Liver (tissue), 9 donors: ENCODE data around the gene H2AZ2. TPM values are rescaled to one million over a fixed set of nuclear protein-coding genes. Genes with fewer than 3 reads are reported as not detected.

Experiments
- DNase-seq: peaks from one replicate; pipeline ENCODE4 v3.0.0-alpha.2; 2017; ENCODE audit warnings: low spot score
- H3K27ac ChIP-seq, 2 donors: one replicate each; pipeline ENCODE4 v1.7.0; 2013; ENCODE audit warnings: inconsistent platforms in 2 of 2, low read length in 2 of 2, control low read depth in 1 of 2, low read depth in 1 of 2, mild to moderate bottlenecking in 1 of 2
- H3K27me3 ChIP-seq, 4 donors: one replicate each; pipeline versions ENCODE4 v1.6.1 to v1.7.0; 2013; ENCODE audit warnings: low read length in 3 of 4, inconsistent platforms in 1 of 4, mild to moderate bottlenecking in 1 of 4, moderate library complexity in 1 of 4; ENCODE audit not compliant: control insufficient read depth in 4 of 4, insufficient read depth in 4 of 4
- H3K36me3 ChIP-seq, 4 donors: one replicate each; pipeline versions ENCODE4 v1.6.1 to v1.7.0; 2013; ENCODE audit warnings: low read length in 3 of 4, mild to moderate bottlenecking in 3 of 4, low read depth in 1 of 4, moderate library complexity in 1 of 4; ENCODE audit not compliant: control insufficient read depth in 4 of 4, insufficient read depth in 3 of 4
- H3K4me1 ChIP-seq, 4 donors: one replicate each; pipeline versions ENCODE4 v1.6.1 to v1.7.0; 2013; ENCODE audit warnings: low read length in 3 of 4, mild to moderate bottlenecking in 3 of 4, moderate library complexity in 1 of 4; ENCODE audit not compliant: control insufficient read depth in 4 of 4, insufficient read depth in 4 of 4
- H3K4me3 ChIP-seq, 3 donors: one replicate each; pipeline versions ENCODE4 v1.6.1 to v1.7.0; 2013; ENCODE audit warnings: low read length in 3 of 3, control low read depth in 1 of 3, low read depth in 1 of 3, mild to moderate bottlenecking in 1 of 3
- H3K9ac ChIP-seq, 2 donors: one replicate each; pipeline ENCODE4 v1.7.0; 2013; ENCODE audit warnings: low read length in 2 of 2, mild to moderate bottlenecking in 2 of 2, moderate library complexity in 2 of 2, control low read depth in 1 of 2, low read depth in 1 of 2
- H3K9me3 ChIP-seq, 4 donors: one replicate each; pipeline versions ENCODE4 v1.6.1 to v1.7.0; 2013; ENCODE audit warnings: low read length in 3 of 4; ENCODE audit not compliant: control insufficient read depth in 4 of 4
- EGR1 ChIP-seq, 2 donors: IDR thresholded peaks; 2 replicates each; pipeline ENCODE4 v1.6.1; 2016 to 2018; ENCODE audit warnings: antibody characterized with exemption in 2 of 2, low read depth in 2 of 2
- FOXA1 ChIP-seq: IDR thresholded peaks from 2 replicates; pipeline ENCODE4 v1.6.1; 2016; ENCODE audit warnings: antibody characterized with exemption
- FOXA2 ChIP-seq: IDR thresholded peaks from 2 replicates; pipeline ENCODE4 v1.6.1; 2016; ENCODE audit warnings: antibody characterized with exemption
- GABPA ChIP-seq, 2 donors: IDR thresholded peaks in 1 of 2; conservative IDR thresholded peaks in 1 of 2; 2 replicates each; pipeline ENCODE4 v1.6.1; 2016; ENCODE audit warnings: antibody characterized with exemption in 2 of 2, mild to moderate bottlenecking in 1 of 2, moderate library complexity in 1 of 2
- HNF4A ChIP-seq, 2 donors: conservative IDR thresholded peaks; 2 replicates each; pipeline ENCODE4 v1.6.1; 2016; ENCODE audit warnings: antibody characterized with exemption in 2 of 2, mild to moderate bottlenecking in 2 of 2
- HNF4G ChIP-seq: IDR thresholded peaks from 2 replicates; pipeline ENCODE4 v1.6.1; 2016; ENCODE audit warnings: antibody characterized with exemption
- JUND ChIP-seq, 2 donors: IDR thresholded peaks; 2 replicates each; pipeline ENCODE4 v1.6.1; 2016; ENCODE audit warnings: antibody characterized with exemption in 2 of 2
- NR2F2 ChIP-seq: IDR thresholded peaks from 2 replicates; pipeline ENCODE4 v1.6.1; 2016; ENCODE audit warnings: antibody characterized with exemption
- RAD21 ChIP-seq, 2 donors: IDR thresholded peaks; 2 replicates each; pipeline ENCODE4 v1.6.1; 2016; ENCODE audit warnings: antibody characterized with exemption in 2 of 2, mild to moderate bottlenecking in 2 of 2
- RXRA ChIP-seq, 2 donors: IDR thresholded peaks; 2 replicates each; pipeline ENCODE4 v1.6.1; 2017 to 2018; ENCODE audit warnings: antibody characterized with exemption in 2 of 2, mild to moderate bottlenecking in 1 of 2
- SP1 ChIP-seq: IDR thresholded peaks from 2 replicates; pipeline ENCODE4 v1.6.1; 2018; ENCODE audit warnings: antibody characterized with exemption, mild to moderate bottlenecking
- TAF1 ChIP-seq: conservative IDR thresholded peaks from 2 replicates; pipeline ENCODE4 v1.6.1; 2016; ENCODE audit warnings: antibody characterized with exemption, mild to moderate bottlenecking
- YY1 ChIP-seq: IDR thresholded peaks from 2 replicates; pipeline ENCODE4 v1.6.1; 2016; ENCODE audit warnings: antibody characterized with exemption, mild to moderate bottlenecking
- WGBS: extraction: QIAGEN DNeasy Blood & Tissue Kit; methylation state at CpG from one replicate; pipeline ENCODE4 v1.1.7; 2013; 5-methylcytosine and 5-hydroxymethylcytosine counted together
- polyA plus RNA-seq, 2 donors: library from polyadenylated mRNA; stranded (reverse) in 1 of 2; unstranded in 1 of 2; fragments of 200-250 nt in 1 of 2; fragments of >200 nt in 1 of 2; fragmentation: Nextera tagmentation in 1 of 2; extraction: Ambion mirVana in 1 of 2; gene quantifications; one replicate each; pipeline versions ENCODE4 v1.2.1 to v1.2.3, GENCODE V29; 2013 to 2015
- total RNA-seq, 2 donors: library from RNA; depleted of rRNA; stranded (reverse); fragments of >200 nt; gene quantifications; one replicate each; pipeline ENCODE4 v1.2.3, GENCODE V29; 2014
- TF ChIP-seq, protein P1 (sequence below): IDR thresholded peaks from 2 replicates; pipeline ENCODE4 v1.6.1; 2016; ENCODE audit warnings: antibody characterized with exemption
- TF ChIP-seq, protein P2 (sequence below): IDR thresholded peaks from 2 replicates; pipeline ENCODE4 v1.6.1; 2016; ENCODE audit warnings: antibody characterized with exemption
- TF ChIP-seq, protein P3 (sequence below): IDR thresholded peaks from 2 replicates; pipeline ENCODE4 v1.6.1; 2016; ENCODE audit warnings: antibody characterized with exemption
- TF ChIP-seq, protein P4 (sequence below): IDR thresholded peaks from 2 replicates; pipeline ENCODE4 v1.6.1; 2016; ENCODE audit warnings: antibody characterized with exemption, mild to moderate bottlenecking
- TF ChIP-seq, protein P5 (sequence below): fragments of 150-350 bp; IDR thresholded peaks from 2 replicates; pipeline ENCODE4 v1.5.1; 2017; ENCODE audit warnings: improper control_type of control experiment, low read depth, low read length; ENCODE audit not compliant: missing input control
- donor health status: healthy.
- donor health status: healthy.
- donor health status: healthy.
- donor health status: healthy.
- donor health status: healthy.

The H2AZ2 gene
- total and polyA plus RNA-seq, 4 donors: 51.3 to 182 (median 69.5) TPM

DNA sequence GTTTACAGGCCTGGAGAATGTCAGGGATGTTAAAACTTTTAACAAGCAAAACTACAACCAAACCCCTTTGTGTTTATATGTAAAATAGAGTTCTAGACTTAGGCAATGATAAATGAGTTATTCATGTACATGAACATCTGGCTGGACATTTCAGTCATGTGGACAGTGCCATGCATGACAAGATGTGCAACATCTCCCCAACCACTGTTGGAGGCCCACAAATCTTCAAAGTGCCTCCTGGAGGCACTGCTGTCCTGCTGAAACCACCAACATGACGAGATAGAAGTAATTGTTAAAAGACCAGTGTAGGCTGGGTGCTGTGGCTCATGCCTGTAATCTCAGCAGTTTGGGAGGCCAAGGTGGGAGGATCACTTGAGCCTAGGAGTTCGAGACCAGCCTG lies 33.0 kb downstream of the H2AZ2 start:
- no peaks in the 10 kb centered on the region for H3K36me3 ChIP-seq
- H3K27me3 ChIP-seq: no peaks in the 10 kb centered on the region
- TF ChIP-seq, protein P1, sequence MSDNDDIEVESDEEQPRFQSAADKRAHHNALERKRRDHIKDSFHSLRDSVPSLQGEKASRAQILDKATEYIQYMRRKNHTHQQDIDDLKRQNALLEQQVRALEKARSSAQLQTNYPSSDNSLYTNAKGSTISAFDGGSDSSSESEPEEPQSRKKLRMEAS: no peak
- TF ChIP-seq, protein P2, sequence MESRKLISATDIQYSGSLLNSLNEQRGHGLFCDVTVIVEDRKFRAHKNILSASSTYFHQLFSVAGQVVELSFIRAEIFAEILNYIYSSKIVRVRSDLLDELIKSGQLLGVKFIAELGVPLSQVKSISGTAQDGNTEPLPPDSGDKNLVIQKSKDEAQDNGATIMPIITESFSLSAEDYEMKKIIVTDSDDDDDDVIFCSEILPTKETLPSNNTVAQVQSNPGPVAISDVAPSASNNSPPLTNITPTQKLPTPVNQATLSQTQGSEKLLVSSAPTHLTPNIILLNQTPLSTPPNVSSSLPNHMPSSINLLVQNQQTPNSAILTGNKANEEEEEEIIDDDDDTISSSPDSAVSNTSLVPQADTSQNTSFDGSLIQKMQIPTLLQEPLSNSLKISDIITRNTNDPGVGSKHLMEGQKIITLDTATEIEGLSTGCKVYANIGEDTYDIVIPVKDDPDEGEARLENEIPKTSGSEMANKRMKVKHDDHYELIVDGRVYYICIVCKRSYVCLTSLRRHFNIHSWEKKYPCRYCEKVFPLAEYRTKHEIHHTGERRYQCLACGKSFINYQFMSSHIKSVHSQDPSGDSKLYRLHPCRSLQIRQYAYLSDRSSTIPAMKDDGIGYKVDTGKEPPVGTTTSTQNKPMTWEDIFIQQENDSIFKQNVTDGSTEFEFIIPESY: no peak
- TF ChIP-seq NR2F2: no peak
- no peak for TF ChIP-seq RXRA (IDR thresholded peaks at IDR 0.05)
- TF ChIP-seq FOXA1: no peak
- no peak for TF ChIP-seq SP1
- TF ChIP-seq, protein P3, sequence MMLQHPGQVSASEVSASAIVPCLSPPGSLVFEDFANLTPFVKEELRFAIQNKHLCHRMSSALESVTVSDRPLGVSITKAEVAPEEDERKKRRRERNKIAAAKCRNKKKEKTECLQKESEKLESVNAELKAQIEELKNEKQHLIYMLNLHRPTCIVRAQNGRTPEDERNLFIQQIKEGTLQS: no peak
- TF ChIP-seq, protein P4, sequence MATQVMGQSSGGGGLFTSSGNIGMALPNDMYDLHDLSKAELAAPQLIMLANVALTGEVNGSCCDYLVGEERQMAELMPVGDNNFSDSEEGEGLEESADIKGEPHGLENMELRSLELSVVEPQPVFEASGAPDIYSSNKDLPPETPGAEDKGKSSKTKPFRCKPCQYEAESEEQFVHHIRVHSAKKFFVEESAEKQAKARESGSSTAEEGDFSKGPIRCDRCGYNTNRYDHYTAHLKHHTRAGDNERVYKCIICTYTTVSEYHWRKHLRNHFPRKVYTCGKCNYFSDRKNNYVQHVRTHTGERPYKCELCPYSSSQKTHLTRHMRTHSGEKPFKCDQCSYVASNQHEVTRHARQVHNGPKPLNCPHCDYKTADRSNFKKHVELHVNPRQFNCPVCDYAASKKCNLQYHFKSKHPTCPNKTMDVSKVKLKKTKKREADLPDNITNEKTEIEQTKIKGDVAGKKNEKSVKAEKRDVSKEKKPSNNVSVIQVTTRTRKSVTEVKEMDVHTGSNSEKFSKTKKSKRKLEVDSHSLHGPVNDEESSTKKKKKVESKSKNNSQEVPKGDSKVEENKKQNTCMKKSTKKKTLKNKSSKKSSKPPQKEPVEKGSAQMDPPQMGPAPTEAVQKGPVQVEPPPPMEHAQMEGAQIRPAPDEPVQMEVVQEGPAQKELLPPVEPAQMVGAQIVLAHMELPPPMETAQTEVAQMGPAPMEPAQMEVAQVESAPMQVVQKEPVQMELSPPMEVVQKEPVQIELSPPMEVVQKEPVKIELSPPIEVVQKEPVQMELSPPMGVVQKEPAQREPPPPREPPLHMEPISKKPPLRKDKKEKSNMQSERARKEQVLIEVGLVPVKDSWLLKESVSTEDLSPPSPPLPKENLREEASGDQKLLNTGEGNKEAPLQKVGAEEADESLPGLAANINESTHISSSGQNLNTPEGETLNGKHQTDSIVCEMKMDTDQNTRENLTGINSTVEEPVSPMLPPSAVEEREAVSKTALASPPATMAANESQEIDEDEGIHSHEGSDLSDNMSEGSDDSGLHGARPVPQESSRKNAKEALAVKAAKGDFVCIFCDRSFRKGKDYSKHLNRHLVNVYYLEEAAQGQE: no peak
- TF ChIP-seq YY1: no peak
- no peak for TF ChIP-seq JUND (IDR thresholded peaks at IDR 0.05)
- TF ChIP-seq TAF1: no peak
- no peak for TF ChIP-seq GABPA (IDR thresholded peaks at IDR 0.05 in 1 of 2, conservative IDR thresholded peaks at IDR 0.05 in 1 of 2)
- TF ChIP-seq FOXA2: no peak
- TF ChIP-seq HNF4A (conservative IDR thresholded peaks at IDR 0.05): no peak
- TF ChIP-seq HNF4G: no peak
- TF ChIP-seq, protein P5, sequence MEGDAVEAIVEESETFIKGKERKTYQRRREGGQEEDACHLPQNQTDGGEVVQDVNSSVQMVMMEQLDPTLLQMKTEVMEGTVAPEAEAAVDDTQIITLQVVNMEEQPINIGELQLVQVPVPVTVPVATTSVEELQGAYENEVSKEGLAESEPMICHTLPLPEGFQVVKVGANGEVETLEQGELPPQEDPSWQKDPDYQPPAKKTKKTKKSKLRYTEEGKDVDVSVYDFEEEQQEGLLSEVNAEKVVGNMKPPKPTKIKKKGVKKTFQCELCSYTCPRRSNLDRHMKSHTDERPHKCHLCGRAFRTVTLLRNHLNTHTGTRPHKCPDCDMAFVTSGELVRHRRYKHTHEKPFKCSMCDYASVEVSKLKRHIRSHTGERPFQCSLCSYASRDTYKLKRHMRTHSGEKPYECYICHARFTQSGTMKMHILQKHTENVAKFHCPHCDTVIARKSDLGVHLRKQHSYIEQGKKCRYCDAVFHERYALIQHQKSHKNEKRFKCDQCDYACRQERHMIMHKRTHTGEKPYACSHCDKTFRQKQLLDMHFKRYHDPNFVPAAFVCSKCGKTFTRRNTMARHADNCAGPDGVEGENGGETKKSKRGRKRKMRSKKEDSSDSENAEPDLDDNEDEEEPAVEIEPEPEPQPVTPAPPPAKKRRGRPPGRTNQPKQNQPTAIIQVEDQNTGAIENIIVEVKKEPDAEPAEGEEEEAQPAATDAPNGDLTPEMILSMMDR: no peak
- no peak for TF ChIP-seq RAD21 (IDR thresholded peaks at IDR 0.05)
- no peak for TF ChIP-seq EGR1 (IDR thresholded peaks at IDR 0.05; ENCODE audit: low read depth in 2 of 2)
- no peak overlapping the region for H3K9ac ChIP-seq
- no peak overlapping the region for H3K4me3 ChIP-seq
- H3K4me1 ChIP-seq: peaks cover 0 to 2% (median 2%) of the 10 kb centered on the region in 4 donors
- WGBS: 95% methylated on average over 2 of the region's 2 CpGs
- H3K27ac ChIP-seq: no peak overlapping the region
- H3K9me3 ChIP-seq: no peaks in the 10 kb centered on the region
- no peak for DNase-seq
